ENCODE data around the gene HMGXB3.

DNA sequence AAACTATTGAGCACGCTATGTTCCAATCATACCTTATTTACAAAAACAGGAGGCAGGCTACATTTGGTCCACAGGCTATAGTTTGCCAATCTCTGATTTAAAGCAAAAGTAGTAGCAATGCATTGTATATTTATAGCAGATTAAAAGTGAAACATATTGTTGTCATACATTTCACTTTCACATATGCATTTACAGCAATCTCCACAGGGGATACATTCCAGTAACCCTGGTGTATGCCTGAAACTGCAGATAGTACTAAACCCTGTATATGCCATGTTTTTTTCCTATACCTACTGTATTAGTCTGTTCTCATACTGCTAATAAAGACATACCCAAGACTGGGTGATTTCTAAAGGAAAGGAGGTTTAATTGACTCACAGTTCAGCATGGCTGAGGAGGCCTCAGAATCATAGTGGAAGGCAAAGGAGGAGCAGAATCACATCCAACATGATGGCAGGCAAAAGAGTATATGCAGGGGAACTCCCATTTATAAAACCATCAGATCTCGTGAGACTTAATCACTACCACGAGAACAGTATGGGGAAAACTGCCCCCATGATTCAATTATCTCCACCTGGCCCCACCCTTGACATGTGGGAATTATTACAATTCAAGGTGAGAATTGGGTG lies 91.7 kb downstream of the HMGXB3 start:
- TF ChIP-seq POLR2A (IDR thresholded peaks at IDR 0.05), result no peak
- TF ChIP-seq, protein P1, sequence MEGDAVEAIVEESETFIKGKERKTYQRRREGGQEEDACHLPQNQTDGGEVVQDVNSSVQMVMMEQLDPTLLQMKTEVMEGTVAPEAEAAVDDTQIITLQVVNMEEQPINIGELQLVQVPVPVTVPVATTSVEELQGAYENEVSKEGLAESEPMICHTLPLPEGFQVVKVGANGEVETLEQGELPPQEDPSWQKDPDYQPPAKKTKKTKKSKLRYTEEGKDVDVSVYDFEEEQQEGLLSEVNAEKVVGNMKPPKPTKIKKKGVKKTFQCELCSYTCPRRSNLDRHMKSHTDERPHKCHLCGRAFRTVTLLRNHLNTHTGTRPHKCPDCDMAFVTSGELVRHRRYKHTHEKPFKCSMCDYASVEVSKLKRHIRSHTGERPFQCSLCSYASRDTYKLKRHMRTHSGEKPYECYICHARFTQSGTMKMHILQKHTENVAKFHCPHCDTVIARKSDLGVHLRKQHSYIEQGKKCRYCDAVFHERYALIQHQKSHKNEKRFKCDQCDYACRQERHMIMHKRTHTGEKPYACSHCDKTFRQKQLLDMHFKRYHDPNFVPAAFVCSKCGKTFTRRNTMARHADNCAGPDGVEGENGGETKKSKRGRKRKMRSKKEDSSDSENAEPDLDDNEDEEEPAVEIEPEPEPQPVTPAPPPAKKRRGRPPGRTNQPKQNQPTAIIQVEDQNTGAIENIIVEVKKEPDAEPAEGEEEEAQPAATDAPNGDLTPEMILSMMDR (IDR thresholded peaks at IDR 0.05), result no peak
- TF ChIP-seq EP300 (IDR thresholded peaks at IDR 0.05), result no peak

All from ovary (tissue), 3 donors.